Endothelial cell (in vitro differentiated cells): ENCODE measurements around the gene HAAO. TPM values are rescaled to one million over a fixed set of nuclear protein-coding genes. Genes with fewer than 3 reads are reported as not detected.

Experiments used
- DNase-seq: peaks from one replicate; pipeline ENCODE4 v3.0.0; 2021; ENCODE audit warnings: low spot score
- H3K27ac Mint-ChIP-seq: one replicate; pipeline ENCODE4 v1.8.0; 2021; ENCODE audit warnings: mixed read lengths, inconsistent platforms; ENCODE audit not compliant: unreplicated experiment
- H3K27me3 Mint-ChIP-seq: one replicate; pipeline ENCODE4 v1.8.0; 2021; ENCODE audit warnings: mild to moderate bottlenecking, moderate library complexity, mixed read lengths, inconsistent platforms; ENCODE audit not compliant: unreplicated experiment
- H3K36me3 Mint-ChIP-seq: one replicate; pipeline ENCODE4 v1.8.0; 2021; ENCODE audit warnings: mild to moderate bottlenecking, low read depth, mixed read lengths, inconsistent platforms; ENCODE audit not compliant: unreplicated experiment
- H3K4me1 Mint-ChIP-seq: one replicate; pipeline ENCODE4 v1.8.0; 2021; ENCODE audit warnings: mild to moderate bottlenecking, mixed read lengths, inconsistent platforms; ENCODE audit not compliant: unreplicated experiment
- H3K4me3 Mint-ChIP-seq: one replicate; pipeline ENCODE4 v1.8.0; 2021; ENCODE audit warnings: mild to moderate bottlenecking, mixed read lengths, inconsistent platforms; ENCODE audit not compliant: unreplicated experiment
- H3K9me3 Mint-ChIP-seq: one replicate; pipeline ENCODE4 v1.8.0; 2021; ENCODE audit warnings: mixed read lengths, inconsistent platforms; ENCODE audit not compliant: unreplicated experiment
- CTCF ChIP-seq: fragments of 200-600 bp; sonication (generic); IDR thresholded peaks from one replicate; pipeline ENCODE4 v1.5.0; 2021; ENCODE audit warnings: antibody characterized with exemption; ENCODE audit not compliant: unreplicated experiment
- total RNA-seq: library from RNA; stranded (reverse); fragmentation: NEBNext Ultra II Directional; extraction: Animal tissue kit (Norgen Biotek cat#: 25700); gene quantifications from one replicate; pipeline ENCODE4 v1.2.1, GENCODE V29; 2021; ENCODE audit not compliant: unreplicated experiment

HAAO gene
- total RNA-seq, 1 donor from 2014 or later: 6.0 TPM

GRCh38 chr2:42762823-42763804 is 29.3 kb downstream of the HAAO start:
- Mint-ChIP-seq H3K4me3 (peak overlapping the region; percentile 29), H3K4me1 (no peaks in the 10 kb centered on the region), H3K27ac (no peak overlapping the region), H3K9me3 (no peaks in the 10 kb centered on the region), H3K36me3 (peaks cover 15% of the 10 kb centered on the region), H3K27me3 (peaks cover 14% of the 10 kb centered on the region)
- TF ChIP-seq CTCF: no peak
- DNase-seq: no peak

GRCh38 chr2:42762155-42762554 is 30.2 kb downstream of the HAAO start:
- H3K36me3 Mint-ChIP-seq: peaks cover 16% of the 10 kb centered on the region
- TF ChIP-seq CTCF: no peak
- H3K9me3 Mint-ChIP-seq: no peaks in the 10 kb centered on the region
- H3K27me3 Mint-ChIP-seq: peaks cover 14% of the 10 kb centered on the region
- H3K4me1 Mint-ChIP-seq: no peaks in the 10 kb centered on the region
- no peak overlapping the region for H3K27ac Mint-ChIP-seq
- no peak for DNase-seq
- no peak overlapping the region for H3K4me3 Mint-ChIP-seq

- Mint-ChIP-seq H3K36me3 (peaks cover 16% of the 10 kb centered on the region), H3K4me3 (peak overlapping the region; percentile 47), H3K27me3 (peaks cover 17% of the 10 kb centered on the region), H3K9me3 (no peaks in the 10 kb centered on the region), H3K27ac (no peak overlapping the region), H3K4me1 (no peaks in the 10 kb centered on the region)
- no peak for DNase-seq
- no peak for TF ChIP-seq CTCF
Observed at GRCh38 chr2:42761554-42761953, 30.8 kb downstream of the HAAO start.

- Mint-ChIP-seq H3K9me3 (no peaks in the 10 kb centered on the region), H3K4me3 (no peak overlapping the region), H3K27ac (no peak overlapping the region), H3K27me3 (peaks cover 15% of the 10 kb centered on the region), H3K36me3 (peaks cover 23% of the 10 kb centered on the region), H3K4me1 (no peaks in the 10 kb centered on the region)
- DNase-seq: no peak
- no peak for TF ChIP-seq CTCF
Observed at GRCh38 chr2:42758751-42759150, 33.6 kb downstream of the HAAO start.
